Hematopoietic multipotent progenitor cell (in vitro differentiated cells): ENCODE measurements around the gene GPR39. TPM values are rescaled to one million over a fixed set of nuclear protein-coding genes. Genes with fewer than 3 reads are reported as not detected.
"Not testable (repeated sequence)": the region's sequence is repeated elsewhere in the genome, so short reads cannot be mapped to it uniquely, and the experiment has no call there.

Experiments
- DNase-seq, 3 donors: peaks; one replicate each; pipeline ENCODE4 v3.0.0-alpha.2; 2011 to 2015; ENCODE audit warnings: low read depth in 2 of 3, low spot score in 2 of 3
- total RNA-seq: library from RNA; depleted of rRNA; stranded (reverse); fragments of >200 nt; gene quantifications from one replicate; pipeline ENCODE4 v1.2.3, GENCODE V29; 2012

The GPR39 gene
- total RNA-seq, 1 donor: under 0.01 TPM

- no peak for DNase-seq
Observed at GRCh38 chr2:132484144-132484543, 67.5 kb downstream of the GPR39 start.

- DNase-seq: no peak
Observed at GRCh38 chr2:132488491-132488890, 71.9 kb downstream of the GPR39 start.

- DNase-seq: peak in 2 of 3 donors; percentile 1 to 20
Observed at GRCh38 chr2:132489150-132489549, 72.5 kb downstream of the GPR39 start.

GRCh38 chr2:132495881-132496280 lies 79.3 kb downstream of the GPR39 start:
- no peak for DNase-seq

GRCh38 chr2:132496555-132496954 lies 80.0 kb downstream of the GPR39 start:
- DNase-seq: no peak

- no peak for DNase-seq
Observed at GRCh38 chr2:132497591-132497990, 81.0 kb downstream of the GPR39 start.

GRCh38 chr2:132503701-132504100 lies 87.1 kb downstream of the GPR39 start:
- no peak for DNase-seq

GRCh38 chr2:132515010-132515409 lies 98.4 kb downstream of the GPR39 start:
- DNase-seq: no peak

GRCh38 chr2:132517386-132517785 lies 100.8 kb downstream of the GPR39 start:
- no peak for DNase-seq

GRCh38 chr2:132518302-132518701 lies 101.7 kb downstream of the GPR39 start:
- no peak for DNase-seq

GRCh38 chr2:132519566-132519965 lies 103.0 kb downstream of the GPR39 start:
- no peak for DNase-seq

GRCh38 chr2:132521341-132521740 lies 104.7 kb downstream of the GPR39 start:
- DNase-seq: no peak

- no peak for DNase-seq
Observed at GRCh38 chr2:132522901-132523300, 106.3 kb downstream of the GPR39 start.

GRCh38 chr2:132537061-132537460 lies 120.5 kb downstream of the GPR39 start:
- DNase-seq: not testable (repeated sequence)

- DNase-seq: no peak
Observed at GRCh38 chr2:132538331-132538855, 121.8 kb downstream of the GPR39 start.

- DNase-seq: no peak
Observed at GRCh38 chr2:132540166-132540565, 123.6 kb downstream of the GPR39 start.

- DNase-seq: no peak
Observed at GRCh38 chr2:132542953-132543569, 126.5 kb downstream of the GPR39 start.

GRCh38 chr2:132544006-132544630 lies 127.5 kb downstream of the GPR39 start:
- DNase-seq: no peak

GRCh38 chr2:132547090-132547687 lies 130.6 kb downstream of the GPR39 start:
- peak in 2 of 3 donors; percentile 29 to 71 for DNase-seq

- no peak for DNase-seq
Observed at GRCh38 chr2:132549935-132550670, 133.5 kb downstream of the GPR39 start.

- no peak for DNase-seq
Observed at GRCh38 chr2:132550946-132551345, 134.3 kb downstream of the GPR39 start.
